Loucy (cell line): ENCODE measurements around the gene EDAR.

Experiments
- EZH2phosphoT487 ChIP-seq: fragments of 200-600 bp; IDR thresholded peaks from 2 replicates; pipeline ENCODE4 v1.6.1; 2018; ENCODE audit warnings: antibody characterized with exemption, mild to moderate bottlenecking, moderate library complexity, borderline replicate concordance
- TF ChIP-seq, protein P1 (sequence below): fragments of 200-600 bp; sonication (generic); conservative IDR thresholded peaks from 2 replicates; pipeline ENCODE4 v1.5.1; 2014; ENCODE audit warnings: mild to moderate bottlenecking, antibody characterized with exemption, low read length

DNA sequence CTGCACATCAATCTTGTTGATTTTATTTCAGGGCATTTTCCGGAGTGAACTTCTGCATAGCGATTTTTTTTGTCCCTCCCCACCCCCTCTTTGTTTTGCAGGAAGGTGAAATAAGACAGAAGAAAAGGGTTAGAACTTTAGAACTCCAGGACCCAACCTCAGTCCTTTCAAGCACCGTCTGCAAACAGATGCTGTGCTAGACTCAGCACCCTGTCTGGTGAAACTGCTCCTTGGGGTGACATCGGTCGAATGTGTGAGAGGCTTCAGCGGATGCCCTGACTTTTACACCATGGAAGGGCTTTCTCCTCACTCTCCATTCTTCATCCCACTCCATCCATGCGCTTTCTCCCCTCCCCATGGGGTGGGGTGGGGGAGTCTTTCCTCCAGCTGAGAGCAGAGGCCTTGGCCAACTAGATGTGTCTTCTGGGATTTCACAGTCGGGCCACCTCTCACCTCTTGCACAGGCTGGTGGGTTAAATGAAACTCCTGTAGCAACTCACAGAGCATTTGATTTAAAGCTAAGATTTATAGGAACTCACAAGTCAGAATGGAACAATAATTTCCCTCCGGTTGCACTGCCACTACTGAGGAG lies 43.3 kb upstream of the EDAR start:
- TF ChIP-seq, protein P1, sequence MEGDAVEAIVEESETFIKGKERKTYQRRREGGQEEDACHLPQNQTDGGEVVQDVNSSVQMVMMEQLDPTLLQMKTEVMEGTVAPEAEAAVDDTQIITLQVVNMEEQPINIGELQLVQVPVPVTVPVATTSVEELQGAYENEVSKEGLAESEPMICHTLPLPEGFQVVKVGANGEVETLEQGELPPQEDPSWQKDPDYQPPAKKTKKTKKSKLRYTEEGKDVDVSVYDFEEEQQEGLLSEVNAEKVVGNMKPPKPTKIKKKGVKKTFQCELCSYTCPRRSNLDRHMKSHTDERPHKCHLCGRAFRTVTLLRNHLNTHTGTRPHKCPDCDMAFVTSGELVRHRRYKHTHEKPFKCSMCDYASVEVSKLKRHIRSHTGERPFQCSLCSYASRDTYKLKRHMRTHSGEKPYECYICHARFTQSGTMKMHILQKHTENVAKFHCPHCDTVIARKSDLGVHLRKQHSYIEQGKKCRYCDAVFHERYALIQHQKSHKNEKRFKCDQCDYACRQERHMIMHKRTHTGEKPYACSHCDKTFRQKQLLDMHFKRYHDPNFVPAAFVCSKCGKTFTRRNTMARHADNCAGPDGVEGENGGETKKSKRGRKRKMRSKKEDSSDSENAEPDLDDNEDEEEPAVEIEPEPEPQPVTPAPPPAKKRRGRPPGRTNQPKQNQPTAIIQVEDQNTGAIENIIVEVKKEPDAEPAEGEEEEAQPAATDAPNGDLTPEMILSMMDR, result no peak
- no peak for TF ChIP-seq EZH2phosphoT487
